Activated CD8-positive, alpha-beta memory T cell treated with anti-CD3 and anti-CD28 coated beads for 36 hours (primary cell): Measurements from ENCODE around the gene NAIP. TPM values are rescaled to one million over a fixed set of nuclear protein-coding genes. Genes with fewer than 3 reads are reported as not detected.
"Not testable (repeated sequence)": the region's sequence is repeated elsewhere in the genome, so short reads cannot be mapped to it uniquely, and the experiment has no call there.

Source experiments
- CTCF ChIA-PET: fragments of 350-600 bp; sonication (Branson Sonifier 250); formaldehyde crosslinking; loops from one replicate; lab custom pipeline; 2021; ENCODE audit warnings: antibody characterized with exemption; lab: Charles Lee
- POLR2A ChIA-PET: fragments of 350-600 bp; sonication (Branson Sonifier 250); formaldehyde crosslinking; loops from one replicate; lab custom pipeline; 2021; ENCODE audit warnings: antibody characterized with exemption; lab: Charles Lee
- total RNA-seq, 2 experiments: library from RNA; stranded (reverse); gene quantifications; one replicate each; pipeline ENCODE4 v1.2.3, GENCODE V29; 2021

NAIP gene
- total RNA-seq, 2 experiments from 2014 or later: 1.6 to 2.2 TPM

DNA sequence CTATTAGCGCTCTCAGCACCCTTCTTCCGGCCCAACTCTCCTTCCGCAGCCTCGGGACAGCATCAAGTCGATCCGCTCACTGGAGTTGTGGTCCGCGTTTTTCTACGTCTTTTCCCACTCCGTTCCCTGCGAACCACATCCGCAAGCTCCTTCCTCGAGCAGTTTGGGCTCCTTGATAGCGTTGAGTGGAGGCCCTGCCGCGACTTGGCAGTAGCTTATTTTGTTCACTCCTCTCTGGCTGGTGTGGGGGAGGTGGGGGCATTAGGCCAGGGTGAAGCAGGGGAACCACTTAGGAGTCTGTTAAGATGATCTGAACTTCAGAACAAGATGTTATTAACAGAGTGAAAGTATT lies 100.0 kb downstream of the NAIP start:
- CTCF ChIA-PET, POLR2A ChIA-PET: not testable (repeated sequence)

Other genes starting within 250 kb of the NAIP start
- 10 to 100 TPM in 1 of 2 experiments, 1 to 10 TPM in 1; 9.9 to 11.9 TPM for gene SERF1A, start 124.7 kb downstream of the NAIP start, total RNA-seq
- gene SMN1, start 100.3 kb downstream of the NAIP start, total RNA-seq: 10 to 100 TPM; 80.5 to 83.1 TPM
- gene GTF2H2, start 42.3 kb upstream of the NAIP start, total RNA-seq: 10 to 100 TPM; 50.2 to 51.5 TPM